HEK293 (cell line): ENCODE measurements around the gene TNRC6A.

Source experiments
- CTCF ChIA-PET: fragments of 350-600 bp; formaldehyde crosslinking; extraction: SDS; loops from one replicate; lab custom pipeline; 2021; ENCODE audit warnings: antibody characterized with exemption; lab: Yijun Ruan, JAX
- POLR2A ChIA-PET: fragments of 300-600 bp; formaldehyde crosslinking; extraction: SDS; loops from one replicate; lab custom pipeline; 2020; ENCODE audit warnings: antibody characterized with exemption, inconsistent platforms; lab: Yijun Ruan, JAX
- H3K27ac ChIP-seq: fragments of 200-500 bp; sonication (Bioruptor generic); 2 replicates; pipeline ENCODE4 v1.5.1; 2014; ENCODE audit warnings: low read depth, low read length, control low read depth, inconsistent platforms; ENCODE audit errors: extremely low read depth
- H3K36me3 ChIP-seq, 2 experiments: fragments of 200-500 bp in 1 of 2; sonication (Bioruptor generic) in 1 of 2; 1 replicate in 1 of 2; 2 replicates in 1 of 2; pipeline ENCODE4 v1.5.1; 2014 to 2017; ENCODE audit warnings: inconsistent platforms in 2 of 2, low read length in 2 of 2; ENCODE audit not compliant: control insufficient read depth in 2 of 2, insufficient read depth in 1 of 2
- H3K4me1 ChIP-seq: fragments of 200-500 bp; sonication (Bioruptor generic); 2 replicates; pipeline ENCODE4 v1.5.1; 2014; ENCODE audit warnings: mild to moderate bottlenecking, low read length, inconsistent platforms; ENCODE audit not compliant: control insufficient read depth, insufficient read depth
- H3K4me3 ChIP-seq: 2 replicates; pipeline ENCODE4 v1.5.1; 2011; ENCODE audit warnings: low read depth, mild to moderate bottlenecking, control low read depth, low read length, moderate library complexity
- H3K9me3 ChIP-seq: fragments of 200-500 bp; sonication (Bioruptor generic); 2 replicates; pipeline ENCODE4 v1.5.1; 2014; ENCODE audit warnings: low read depth, low read length, inconsistent platforms; ENCODE audit not compliant: control insufficient read depth, insufficient read depth
- GLIS1 ChIP-seq: fragments of 450-650 bp; formaldehyde crosslinking; IDR thresholded peaks from 2 replicates; pipeline ENCODE4 v1.5.1; 2016; ENCODE audit warnings: missing biosample characterization, missing genetic modification characterization
- KLF1 ChIP-seq: fragments of 450-650 bp; formaldehyde crosslinking; IDR thresholded peaks from 2 replicates; pipeline ENCODE4 v1.5.1; 2016; ENCODE audit warnings: missing biosample characterization, missing genetic modification characterization
- MYNN ChIP-seq: fragments of 450-650 bp; formaldehyde crosslinking; IDR thresholded peaks from 2 replicates; pipeline ENCODE4 v1.5.1; 2016; ENCODE audit warnings: missing biosample characterization, missing genetic modification characterization, borderline replicate concordance
- RBAK ChIP-seq: fragments of 450-650 bp; formaldehyde crosslinking; IDR thresholded peaks from 2 replicates; pipeline ENCODE4 v1.5.1; 2016; ENCODE audit warnings: missing biosample characterization, missing genetic modification characterization
- ZBTB17 ChIP-seq: fragments of 450-650 bp; formaldehyde crosslinking; IDR thresholded peaks from 2 replicates; pipeline ENCODE4 v1.5.1; 2016; ENCODE audit warnings: missing biosample characterization, missing genetic modification characterization
- ZBTB20 ChIP-seq: fragments of 450-650 bp; formaldehyde crosslinking; IDR thresholded peaks from 2 replicates; pipeline ENCODE4 v1.5.1; 2016; ENCODE audit warnings: missing biosample characterization, missing genetic modification characterization
- ZBTB6 ChIP-seq: fragments of 450-650 bp; formaldehyde crosslinking; IDR thresholded peaks from 2 replicates; pipeline ENCODE4 v1.5.1; 2017; ENCODE audit warnings: missing biosample characterization, missing genetic modification characterization
- ZFP69B ChIP-seq: fragments of 450-650 bp; formaldehyde crosslinking; IDR thresholded peaks from 2 replicates; pipeline ENCODE4 v1.5.1; 2016; ENCODE audit warnings: missing biosample characterization, missing genetic modification characterization
- ZIC2 ChIP-seq: fragments of 450-650 bp; formaldehyde crosslinking; IDR thresholded peaks from 2 replicates; pipeline ENCODE4 v1.5.1; 2016; ENCODE audit warnings: missing biosample characterization, missing genetic modification characterization
- ZNF112 ChIP-seq: fragments of 450-650 bp; formaldehyde crosslinking; IDR thresholded peaks from 2 replicates; pipeline ENCODE4 v1.5.0; 2017; ENCODE audit warnings: missing biosample characterization, missing genetic modification characterization
- ZNF16 ChIP-seq: fragments of 450-650 bp; formaldehyde crosslinking; IDR thresholded peaks from 2 replicates; pipeline ENCODE4 v1.5.1; 2016; ENCODE audit warnings: low read depth, missing biosample characterization, missing genetic modification characterization
- ZNF292 ChIP-seq: fragments of 450-650 bp; formaldehyde crosslinking; IDR thresholded peaks from 2 replicates; pipeline ENCODE4 v1.5.1; 2016; ENCODE audit warnings: low read depth, missing biosample characterization, missing genetic modification characterization, borderline replicate concordance
- ZNF366 ChIP-seq: fragments of 450-650 bp; formaldehyde crosslinking; conservative IDR thresholded peaks from 2 replicates; pipeline ENCODE4 v1.5.1; 2016; ENCODE audit warnings: missing biosample characterization, missing genetic modification characterization
- ZNF398 ChIP-seq: fragments of 450-650 bp; formaldehyde crosslinking; IDR thresholded peaks from 2 replicates; pipeline ENCODE4 v1.5.1; 2017; ENCODE audit warnings: missing biosample characterization, missing genetic modification characterization
- ZNF501 ChIP-seq: fragments of 450-650 bp; formaldehyde crosslinking; IDR thresholded peaks from 2 replicates; pipeline ENCODE4 v1.5.1; 2016; ENCODE audit warnings: missing biosample characterization, missing genetic modification characterization
- ZNF555 ChIP-seq: fragments of 450-650 bp; formaldehyde crosslinking; conservative IDR thresholded peaks from 2 replicates; pipeline ENCODE4 v1.5.1; 2017; ENCODE audit warnings: missing biosample characterization, mild to moderate bottlenecking, missing genetic modification characterization, inconsistent platforms
- ZNF560 ChIP-seq: fragments of 450-650 bp; formaldehyde crosslinking; IDR thresholded peaks from 2 replicates; pipeline ENCODE4 v1.5.1; 2017; ENCODE audit warnings: missing biosample characterization, missing genetic modification characterization, borderline replicate concordance
- ZNF600 ChIP-seq: fragments of 450-650 bp; formaldehyde crosslinking; IDR thresholded peaks from 2 replicates; pipeline ENCODE4 v1.5.1; 2016; ENCODE audit warnings: missing biosample characterization, missing genetic modification characterization
- ZNF768 ChIP-seq: fragments of 450-650 bp; formaldehyde crosslinking; IDR thresholded peaks from 2 replicates; pipeline ENCODE4 v1.5.1; 2018; ENCODE audit warnings: missing biosample characterization, mild to moderate bottlenecking, missing genetic modification characterization
- TF ChIP-seq, protein P1 (sequence below): fragments of 450-650 bp; IDR thresholded peaks from 2 replicates; pipeline ENCODE4 v1.5.1; 2018; ENCODE audit warnings: missing biosample characterization, mild to moderate bottlenecking, missing genetic modification characterization
- TF ChIP-seq, protein P2 (sequence below): fragments of 450-650 bp; formaldehyde crosslinking; IDR thresholded peaks from 2 replicates; pipeline ENCODE4 v1.5.1; 2016; ENCODE audit warnings: missing biosample characterization, missing genetic modification characterization

Gene TNRC6A

DNA sequence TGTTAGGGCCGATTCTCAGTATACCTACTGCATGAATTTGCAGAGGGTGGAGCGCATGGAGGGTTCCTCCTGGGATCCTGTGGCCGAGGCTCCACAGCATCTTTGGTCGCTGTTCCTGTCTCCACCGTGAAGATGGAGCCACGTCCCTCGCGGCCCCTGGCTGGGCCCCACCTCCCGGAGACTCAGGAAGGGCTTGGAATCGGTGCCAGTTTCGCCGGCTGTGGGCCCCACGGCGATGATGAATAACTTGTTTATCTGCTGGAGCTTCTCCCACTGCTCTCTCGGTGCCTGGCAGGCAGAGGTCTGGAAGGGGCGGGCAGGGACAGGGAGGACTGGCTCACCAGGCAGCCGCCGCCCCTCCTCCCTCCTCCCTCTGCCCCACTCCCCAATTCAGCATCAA, 124.4 kb downstream of the TNRC6A start:
- ChIA-PET CTCF (no interaction called here), POLR2A (no interaction called here)
- H3K4me3 ChIP-seq: no peak overlapping the region
- TF ChIP-seq ZNF16 (tag by site-specific recombination) (no peak), ZBTB20 (tag by site-specific recombination) (peak; percentile 58), ZIC2 (tag by site-specific recombination) (peak; percentile 39; the same call in 1 of the 2 replicates), ZNF398 (tag by site-specific recombination) (peak; percentile 26; the same call in 1 of the 2 replicates), ZFP69B (peak; percentile 100), ZBTB6 (tag by site-specific recombination) (peak; percentile 83), KLF1 (tag by site-specific recombination) (peak; percentile 48), ZNF366 (tag by site-specific recombination) (no peak), ZBTB17 (peak; percentile 56), ZNF292 (no peak), ZNF600 (tag by site-specific recombination) (peak; percentile 65), ZNF560 (no peak), GLIS1 (tag by site-specific recombination) (peak; percentile 82)
- TF ChIP-seq, protein P1, sequence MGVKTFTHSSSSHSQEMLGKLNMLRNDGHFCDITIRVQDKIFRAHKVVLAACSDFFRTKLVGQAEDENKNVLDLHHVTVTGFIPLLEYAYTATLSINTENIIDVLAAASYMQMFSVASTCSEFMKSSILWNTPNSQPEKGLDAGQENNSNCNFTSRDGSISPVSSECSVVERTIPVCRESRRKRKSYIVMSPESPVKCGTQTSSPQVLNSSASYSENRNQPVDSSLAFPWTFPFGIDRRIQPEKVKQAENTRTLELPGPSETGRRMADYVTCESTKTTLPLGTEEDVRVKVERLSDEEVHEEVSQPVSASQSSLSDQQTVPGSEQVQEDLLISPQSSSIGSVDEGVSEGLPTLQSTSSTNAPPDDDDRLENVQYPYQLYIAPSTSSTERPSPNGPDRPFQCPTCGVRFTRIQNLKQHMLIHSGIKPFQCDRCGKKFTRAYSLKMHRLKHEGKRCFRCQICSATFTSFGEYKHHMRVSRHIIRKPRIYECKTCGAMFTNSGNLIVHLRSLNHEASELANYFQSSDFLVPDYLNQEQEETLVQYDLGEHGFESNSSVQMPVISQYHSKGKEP (tag by site-specific recombination): no peak
- TF ChIP-seq, protein P2, sequence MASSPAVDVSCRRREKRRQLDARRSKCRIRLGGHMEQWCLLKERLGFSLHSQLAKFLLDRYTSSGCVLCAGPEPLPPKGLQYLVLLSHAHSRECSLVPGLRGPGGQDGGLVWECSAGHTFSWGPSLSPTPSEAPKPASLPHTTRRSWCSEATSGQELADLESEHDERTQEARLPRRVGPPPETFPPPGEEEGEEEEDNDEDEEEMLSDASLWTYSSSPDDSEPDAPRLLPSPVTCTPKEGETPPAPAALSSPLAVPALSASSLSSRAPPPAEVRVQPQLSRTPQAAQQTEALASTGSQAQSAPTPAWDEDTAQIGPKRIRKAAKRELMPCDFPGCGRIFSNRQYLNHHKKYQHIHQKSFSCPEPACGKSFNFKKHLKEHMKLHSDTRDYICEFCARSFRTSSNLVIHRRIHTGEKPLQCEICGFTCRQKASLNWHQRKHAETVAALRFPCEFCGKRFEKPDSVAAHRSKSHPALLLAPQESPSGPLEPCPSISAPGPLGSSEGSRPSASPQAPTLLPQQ (tag by site-specific recombination): peak; percentile 100
- H3K36me3 ChIP-seq: no peaks in the 10 kb centered on the region
- peaks cover 4% of the 10 kb centered on the region; the same call in 1 of the 2 replicates for H3K4me1 ChIP-seq
- no peak overlapping the region for H3K27ac ChIP-seq
- no peaks in the 10 kb centered on the region for H3K9me3 ChIP-seq

DNA sequence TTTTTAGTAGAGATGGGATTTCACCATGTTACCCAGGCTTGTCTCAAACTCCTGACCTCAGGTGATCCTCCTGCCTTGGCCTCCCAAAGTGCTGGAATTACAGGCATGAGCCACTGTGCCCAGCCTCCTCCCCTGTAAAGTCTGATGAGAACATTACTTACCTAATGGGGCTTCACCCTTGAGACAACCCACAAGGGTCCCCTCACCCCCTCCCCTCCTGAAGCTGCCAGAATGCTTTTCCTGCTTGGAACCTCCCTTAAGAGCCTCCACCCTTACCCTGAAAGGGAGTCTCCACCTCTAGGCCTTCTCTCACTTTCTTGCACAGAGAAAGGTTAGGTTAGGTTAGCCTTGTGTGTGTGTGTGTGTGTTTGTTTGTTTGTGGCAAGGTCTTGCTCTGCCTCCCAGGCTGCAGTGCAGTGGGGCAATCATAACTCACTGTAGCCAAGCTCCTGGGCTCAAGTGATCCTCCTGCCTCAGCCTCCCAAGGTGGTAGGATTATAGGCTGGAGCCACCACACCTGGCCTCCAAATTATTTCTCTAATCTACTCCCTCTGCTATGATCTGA, 125.2 kb downstream of the TNRC6A start:
- ChIA-PET POLR2A (no interaction called here), CTCF (interaction anchor here (0.7 kb wide), 1 partner anchor 20 kb away, joined by 3 read pairs; no protein-coding TSS in a partner anchor)
- Histone ChIP-seq H3K9me3 (no peaks in the 10 kb centered on the region), H3K36me3 (no peaks in the 10 kb centered on the region), H3K27ac (no peak overlapping the region)
- TF ChIP-seq ZNF112 (tag by site-specific recombination): no peak
- TF ChIP-seq RBAK: no peak
- TF ChIP-seq ZFP69B: no peak
- no peak for TF ChIP-seq ZNF501
- TF ChIP-seq ZNF768: no peak
- TF ChIP-seq MYNN (tag by site-specific recombination): no peak
- TF ChIP-seq ZNF555 (tag by site-specific recombination): no peak
- TF ChIP-seq GLIS1 (tag by site-specific recombination): peak; percentile 84
- TF ChIP-seq, all 188 proteins: peak for 1
- Histone ChIP-seq H3K4me3 (no peak overlapping the region), H3K4me1 (peaks cover 4% of the 10 kb centered on the region; the same call in 1 of the 2 replicates)
